AG04449 (cell line): ENCODE results near the gene ANO1.

Source experiments
- CTCF ChIA-PET: fragments of 350-600 bp; formaldehyde crosslinking; extraction: SDS; loops from one replicate; lab custom pipeline; 2021; ENCODE audit warnings: antibody characterized with exemption; lab: Yijun Ruan, JAX
- POLR2A ChIA-PET: fragments of 400-600, 350-600 bp; formaldehyde crosslinking; extraction: SDS; loops from one replicate; lab custom pipeline; 2020; ENCODE audit warnings: antibody characterized with exemption, inconsistent platforms; lab: Yijun Ruan, JAX
- DNase-seq: peaks from one replicate; pipeline ENCODE4 v3.0.0-alpha.2; 2010; ENCODE audit warnings: low read depth, low spot score
- H3K4me3 ChIP-seq: 2 replicates; pipeline ENCODE4 v1.5.1; 2011; ENCODE audit warnings: low read depth, mild to moderate bottlenecking, control low read depth, low read length
- TF ChIP-seq, protein P1 (sequence below): IDR thresholded peaks from one replicate; pipeline ENCODE4 v1.5.1; 2011; ENCODE audit warnings: mild to moderate bottlenecking, moderate library complexity, low read length, control low read depth, inconsistent platforms; ENCODE audit not compliant: insufficient read depth; ENCODE audit errors: missing control alignments

ANO1 gene

DNA sequence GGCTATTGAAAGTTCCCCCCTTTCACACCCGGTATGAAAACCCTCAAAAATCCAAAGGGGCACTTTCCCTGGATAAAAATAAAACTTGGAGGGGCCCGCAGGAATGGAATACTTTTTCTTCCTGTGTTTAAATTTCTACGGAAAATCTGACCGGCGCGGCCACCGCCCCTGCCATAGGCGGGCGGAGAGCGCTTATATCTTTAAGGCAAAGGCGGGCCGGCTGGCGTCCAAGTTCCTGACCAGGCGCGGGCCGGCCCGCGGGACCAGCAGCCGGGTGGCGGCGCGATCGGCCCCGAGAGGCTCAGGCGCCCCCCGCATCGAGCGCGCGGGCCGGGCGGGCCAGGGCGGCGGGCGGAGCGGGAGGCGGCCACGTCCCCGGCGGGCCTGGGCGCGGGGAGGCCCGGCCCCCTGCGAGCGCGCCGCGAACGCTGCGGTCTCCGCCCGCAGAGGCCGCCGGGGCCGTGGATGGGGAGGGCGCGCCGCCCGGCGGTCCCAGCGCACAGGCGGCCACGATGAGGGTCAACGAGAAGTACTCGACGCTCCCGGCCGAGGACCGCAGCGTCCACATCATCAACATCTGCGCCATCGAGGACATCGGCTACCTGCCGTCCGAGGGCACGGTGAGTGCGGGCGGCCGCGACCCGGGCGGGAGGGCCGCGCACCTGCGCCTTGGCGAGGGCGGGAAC lies at the start of gene ANO1:
TSS of gene ANO1 (plus strand) at position 223 of the 686 bp plus-strand sequence. CDS start at position 513, 290 bp downstream.
- TF ChIP-seq, protein P1, sequence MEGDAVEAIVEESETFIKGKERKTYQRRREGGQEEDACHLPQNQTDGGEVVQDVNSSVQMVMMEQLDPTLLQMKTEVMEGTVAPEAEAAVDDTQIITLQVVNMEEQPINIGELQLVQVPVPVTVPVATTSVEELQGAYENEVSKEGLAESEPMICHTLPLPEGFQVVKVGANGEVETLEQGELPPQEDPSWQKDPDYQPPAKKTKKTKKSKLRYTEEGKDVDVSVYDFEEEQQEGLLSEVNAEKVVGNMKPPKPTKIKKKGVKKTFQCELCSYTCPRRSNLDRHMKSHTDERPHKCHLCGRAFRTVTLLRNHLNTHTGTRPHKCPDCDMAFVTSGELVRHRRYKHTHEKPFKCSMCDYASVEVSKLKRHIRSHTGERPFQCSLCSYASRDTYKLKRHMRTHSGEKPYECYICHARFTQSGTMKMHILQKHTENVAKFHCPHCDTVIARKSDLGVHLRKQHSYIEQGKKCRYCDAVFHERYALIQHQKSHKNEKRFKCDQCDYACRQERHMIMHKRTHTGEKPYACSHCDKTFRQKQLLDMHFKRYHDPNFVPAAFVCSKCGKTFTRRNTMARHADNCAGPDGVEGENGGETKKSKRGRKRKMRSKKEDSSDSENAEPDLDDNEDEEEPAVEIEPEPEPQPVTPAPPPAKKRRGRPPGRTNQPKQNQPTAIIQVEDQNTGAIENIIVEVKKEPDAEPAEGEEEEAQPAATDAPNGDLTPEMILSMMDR, result no peak
- ChIA-PET POLR2A (interaction anchor here (0.7 kb wide), 1 partner anchor 126 kb away, joined by 3 read pairs; no protein-coding TSS in a partner anchor), CTCF (no interaction called here)
- DNase-seq, result no peak
- H3K4me3 ChIP-seq, result no peak within 1 kb of the TSS

DNA sequence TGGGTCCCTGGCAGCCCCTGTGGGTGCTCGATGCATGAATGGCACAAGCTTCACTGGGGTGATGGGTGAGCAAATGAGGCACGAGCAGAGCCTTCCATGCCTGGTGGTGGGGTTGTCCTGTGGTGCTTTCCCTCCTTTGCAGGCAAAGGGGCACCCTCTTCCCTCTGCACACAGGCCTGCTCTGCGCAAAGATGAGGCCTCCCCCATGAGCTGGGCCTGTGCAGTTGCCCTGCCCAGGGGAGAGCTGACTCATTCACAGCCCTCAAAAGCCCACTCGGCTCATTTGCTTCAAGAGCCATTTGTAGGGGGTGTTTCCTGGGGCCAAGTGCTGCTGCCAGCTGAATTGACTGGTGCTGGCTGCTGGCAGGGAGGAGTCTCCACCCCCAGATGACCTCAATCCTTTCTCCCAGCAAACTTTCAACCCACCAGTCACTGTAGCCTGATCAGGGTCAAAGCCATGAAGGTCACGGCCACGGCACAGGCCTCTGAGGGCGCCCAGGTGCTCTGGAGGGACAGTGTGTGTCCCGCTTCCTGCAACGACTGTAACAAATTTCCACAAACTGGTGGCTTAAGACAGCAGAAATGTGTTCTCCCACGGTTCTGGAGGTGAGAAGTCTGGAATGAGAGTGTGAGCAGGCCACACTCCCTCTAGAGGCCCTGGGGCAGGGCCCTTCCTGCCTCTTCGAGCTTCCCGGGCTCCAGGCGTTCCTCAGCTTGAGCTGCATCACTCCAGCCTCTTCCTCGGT lies 48.8 kb upstream of the ANO1 start:
- ChIA-PET POLR2A (no interaction called here), CTCF (no interaction called here)
- DNase-seq, result no peak
- H3K4me3 ChIP-seq, result no peak overlapping the region
- TF ChIP-seq, protein P1, result no peak

DNA sequence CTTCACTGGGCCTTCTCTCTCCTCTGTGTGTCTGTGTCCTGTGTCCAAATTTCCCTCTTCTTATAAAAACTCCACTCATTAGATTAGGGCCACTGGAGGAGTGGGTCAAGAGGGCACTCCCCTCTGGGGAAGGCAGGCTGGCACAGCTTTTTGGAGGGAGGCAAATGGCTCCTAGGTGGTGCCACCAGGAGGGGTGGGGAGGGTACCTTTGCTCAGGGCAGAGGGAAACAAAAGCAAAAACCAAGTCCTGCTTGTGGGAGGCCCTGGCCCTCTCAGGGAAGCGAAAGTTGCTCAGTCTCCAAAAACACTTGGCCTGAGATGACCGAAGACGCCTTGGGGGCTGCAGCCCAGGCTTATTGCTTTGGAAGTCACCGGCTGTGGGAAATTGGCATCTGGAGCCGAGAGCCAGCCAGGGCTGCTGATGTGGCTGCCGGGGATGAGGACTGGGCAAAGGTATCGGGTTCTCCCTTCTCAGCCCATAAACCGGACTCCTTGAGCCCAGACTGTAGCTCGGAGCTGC lies 48.2 kb upstream of the ANO1 start:
- H3K4me3 ChIP-seq, result no peak overlapping the region
- ChIA-PET POLR2A (no interaction called here), CTCF (no interaction called here)
- no peak for DNase-seq
- TF ChIP-seq, protein P1, result no peak

DNA sequence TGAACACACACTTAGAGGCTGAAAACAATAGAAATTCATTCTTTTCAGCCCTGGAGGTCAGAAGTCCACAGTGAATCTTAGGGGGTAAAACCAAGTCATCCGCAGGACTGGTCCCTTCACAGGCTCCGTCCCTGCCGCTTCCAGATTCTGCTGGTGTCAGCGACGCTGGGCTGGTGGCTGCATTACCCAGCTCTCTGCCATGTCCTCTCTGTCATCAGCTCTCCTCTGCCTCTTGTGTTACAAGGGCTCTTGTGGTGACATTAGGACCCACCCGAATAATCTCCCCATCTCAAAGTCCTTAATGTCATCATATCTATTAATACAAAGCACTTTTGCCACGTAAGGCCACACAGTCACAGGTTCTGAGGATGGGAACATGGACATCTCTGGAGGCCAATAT lies 47.7 kb upstream of the ANO1 start:
- POLR2A ChIA-PET, result no interaction called here
- H3K4me3 ChIP-seq, result no peak overlapping the region
- TF ChIP-seq, protein P1, result no peak
- CTCF ChIA-PET, result no interaction called here
- no peak for DNase-seq

DNA sequence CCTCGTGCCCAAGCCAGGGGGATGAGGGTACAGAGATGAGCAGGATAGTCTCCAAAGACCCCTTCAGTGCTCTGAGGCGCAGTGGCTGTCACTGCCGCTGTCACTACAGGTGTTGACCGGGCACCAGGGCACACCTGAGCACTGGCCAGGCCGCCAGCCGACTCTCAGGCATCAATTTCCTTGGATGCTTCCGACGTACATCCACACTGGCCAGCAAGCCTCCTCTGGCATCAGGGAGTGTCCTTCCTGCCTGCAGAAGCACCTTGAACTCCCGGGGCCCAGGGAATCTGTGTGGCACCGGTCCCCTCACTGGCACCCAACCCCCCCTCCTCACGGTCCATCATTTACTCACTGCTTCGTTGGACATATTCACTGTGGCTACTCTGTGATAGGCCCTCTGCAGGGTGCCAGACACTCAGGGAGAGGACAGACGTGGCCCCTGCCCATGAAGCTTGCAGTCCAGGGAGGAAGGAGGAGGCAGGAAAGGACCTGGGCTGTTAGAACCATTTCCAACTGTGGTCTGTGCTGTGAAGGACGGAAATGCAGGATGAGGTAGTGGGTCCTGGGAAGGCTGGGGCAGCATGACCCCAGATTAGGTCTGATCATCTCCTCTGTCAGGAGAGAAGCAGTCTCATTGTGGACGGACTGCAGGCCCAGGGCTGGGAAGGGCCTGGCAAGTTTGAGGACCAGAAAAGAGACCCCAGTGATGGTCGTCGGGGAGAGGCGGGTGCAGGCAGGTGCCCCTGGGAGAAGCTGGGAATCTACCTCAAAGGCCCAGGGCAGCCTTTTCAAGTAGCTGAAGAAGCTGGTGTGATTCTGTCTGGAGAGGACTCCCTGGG lies 46.3 kb upstream of the ANO1 start:
- DNase-seq, result no peak
- ChIA-PET CTCF (no interaction called here), POLR2A (no interaction called here)
- TF ChIP-seq, protein P1, result no peak
- no peak overlapping the region for H3K4me3 ChIP-seq
